ENCODE measurements around the gene NTM. TPM values are rescaled to one million over a fixed set of nuclear protein-coding genes. Genes with fewer than 3 reads are reported as not detected.

Gene NTM
- total and polyA plus RNA-seq, 12 donors, result 0.26 to 11.5 (median 4.0) TPM

- intact Hi-C loops (cut with DNase I), result no loop called here
- no peak overlapping the region for H3K4me3 ChIP-seq
- H3K9me3 ChIP-seq (replicated peaks in 1 of 3), result no peaks in the 10 kb centered on the region
- no peak overlapping the region for H3K27ac ChIP-seq
- no peaks in the 10 kb centered on the region for H3K27me3 ChIP-seq
- 89 to 91% (median 90%) methylated on average over 10 of the region's 10 CpGs for WGBS, 4 donors
- TF ChIP-seq CTCF (IDR thresholded peaks at IDR 0.05), result no peak
- no peak for TF ChIP-seq POLR2A (IDR thresholded peaks at IDR 0.05)
- no peaks in the 10 kb centered on the region for H3K36me3 ChIP-seq (replicated peaks in 1 of 2)
- no peaks in the 10 kb centered on the region for H3K4me1 ChIP-seq (replicated peaks in 1 of 2)
- DNase-seq, result no peak
Observed at GRCh38 chr11:131819865-131820264, 449.4 kb downstream of the NTM start.

- no peaks in the 10 kb centered on the region for H3K4me1 ChIP-seq (replicated peaks in 1 of 2)
- H3K27ac ChIP-seq, result no peak overlapping the region
- WGBS, 4 donors, result 35 to 41% (median 37%) methylated on average over 6 of the region's 6 CpGs
- TF ChIP-seq POLR2A (IDR thresholded peaks at IDR 0.05) (no peak), CTCF (IDR thresholded peaks at IDR 0.05) (no peak)
- H3K4me3 ChIP-seq, result no peak overlapping the region
- intact Hi-C loops (cut with DNase I), result no loop called here
- H3K36me3 ChIP-seq (replicated peaks in 1 of 2), result no peaks in the 10 kb centered on the region
- no peaks in the 10 kb centered on the region for H3K9me3 ChIP-seq (replicated peaks in 1 of 3)
- no peaks in the 10 kb centered on the region for H3K27me3 ChIP-seq
- DNase-seq, result no peak
Observed at GRCh38 chr11:131822506-131822905, 452.1 kb downstream of the NTM start.

DNA sequence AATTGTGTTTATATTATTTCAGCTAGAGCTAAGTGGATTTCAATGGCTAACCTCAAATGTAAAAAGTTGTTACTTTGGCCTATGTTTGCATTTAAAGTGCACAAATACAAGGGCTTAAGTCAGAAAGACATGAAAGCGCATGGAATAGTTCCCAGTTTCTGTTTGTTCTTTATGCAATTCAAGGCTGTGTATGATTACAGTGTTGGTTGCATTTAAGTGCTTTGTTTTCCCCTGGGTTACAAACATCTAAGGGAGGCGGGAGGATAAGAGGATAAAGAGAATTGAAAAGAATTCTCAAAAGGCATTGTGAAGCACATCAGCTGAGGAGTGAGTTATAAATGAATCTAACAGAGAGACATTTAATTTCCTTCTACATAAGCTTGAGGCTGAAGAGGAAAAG, 453.4 kb downstream of the NTM start:
- H3K27me3 ChIP-seq, result no peaks in the 10 kb centered on the region
- TF ChIP-seq CTCF (IDR thresholded peaks at IDR 0.05) (no peak), POLR2A (IDR thresholded peaks at IDR 0.05) (no peak)
- no peak overlapping the region for H3K27ac ChIP-seq
- no peaks in the 10 kb centered on the region for H3K36me3 ChIP-seq (replicated peaks in 1 of 2)
- intact Hi-C loops (cut with DNase I), result no loop called here
- no peaks in the 10 kb centered on the region for H3K4me1 ChIP-seq (replicated peaks in 1 of 2)
- H3K9me3 ChIP-seq (replicated peaks in 1 of 3), result no peaks in the 10 kb centered on the region
- 69 to 80% (median 76%) methylated on average over 2 of the region's 2 CpGs for WGBS, 4 donors
- DNase-seq, result no peak
- H3K4me3 ChIP-seq, result no peak overlapping the region

GRCh38 chr11:131824771-131825170, 454.4 kb downstream of the NTM start:
- no peaks in the 10 kb centered on the region for H3K9me3 ChIP-seq (replicated peaks in 1 of 3)
- intact Hi-C loops (cut with DNase I), result no loop called here
- WGBS, 4 donors, result 69 to 82% (median 76%) methylated on average over 3 of the region's 3 CpGs
- TF ChIP-seq CTCF (IDR thresholded peaks at IDR 0.05) (no peak), POLR2A (IDR thresholded peaks at IDR 0.05) (no peak)
- H3K27ac ChIP-seq, result no peak overlapping the region
- peak in 2 of 7 donors; percentile 16 to 23 for DNase-seq
- no peaks in the 10 kb centered on the region for H3K4me1 ChIP-seq (replicated peaks in 1 of 2)
- H3K27me3 ChIP-seq, result no peaks in the 10 kb centered on the region
- H3K36me3 ChIP-seq (replicated peaks in 1 of 2), result no peaks in the 10 kb centered on the region
- no peak overlapping the region for H3K4me3 ChIP-seq

Measured in adrenal gland (tissue), 12 donors.